A204.1 (cell line): Measurements from ENCODE around the gene ZMYND15.
"Not testable (repeated sequence)": the region's sequence is repeated elsewhere in the genome, so short reads cannot be mapped to it uniquely, and the experiment has no call there.

Experiments
- FAIRE-seq: peaks from 2 replicates; lab custom pipeline; 2012; peaks lifted over from hg19 to GRCh38; lab: Jason Lieb, UNC

Gene ZMYND15, protein sequence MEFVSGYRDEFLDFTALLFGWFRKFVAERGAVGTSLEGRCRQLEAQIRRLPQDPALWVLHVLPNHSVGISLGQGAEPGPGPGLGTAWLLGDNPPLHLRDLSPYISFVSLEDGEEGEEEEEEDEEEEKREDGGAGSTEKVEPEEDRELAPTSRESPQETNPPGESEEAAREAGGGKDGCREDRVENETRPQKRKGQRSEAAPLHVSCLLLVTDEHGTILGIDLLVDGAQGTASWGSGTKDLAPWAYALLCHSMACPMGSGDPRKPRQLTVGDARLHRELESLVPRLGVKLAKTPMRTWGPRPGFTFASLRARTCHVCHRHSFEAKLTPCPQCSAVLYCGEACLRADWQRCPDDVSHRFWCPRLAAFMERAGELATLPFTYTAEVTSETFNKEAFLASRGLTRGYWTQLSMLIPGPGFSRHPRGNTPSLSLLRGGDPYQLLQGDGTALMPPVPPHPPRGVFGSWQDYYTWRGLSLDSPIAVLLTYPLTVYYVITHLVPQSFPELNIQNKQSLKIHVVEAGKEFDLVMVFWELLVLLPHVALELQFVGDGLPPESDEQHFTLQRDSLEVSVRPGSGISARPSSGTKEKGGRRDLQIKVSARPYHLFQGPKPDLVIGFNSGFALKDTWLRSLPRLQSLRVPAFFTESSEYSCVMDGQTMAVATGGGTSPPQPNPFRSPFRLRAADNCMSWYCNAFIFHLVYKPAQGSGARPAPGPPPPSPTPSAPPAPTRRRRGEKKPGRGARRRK

DNA sequence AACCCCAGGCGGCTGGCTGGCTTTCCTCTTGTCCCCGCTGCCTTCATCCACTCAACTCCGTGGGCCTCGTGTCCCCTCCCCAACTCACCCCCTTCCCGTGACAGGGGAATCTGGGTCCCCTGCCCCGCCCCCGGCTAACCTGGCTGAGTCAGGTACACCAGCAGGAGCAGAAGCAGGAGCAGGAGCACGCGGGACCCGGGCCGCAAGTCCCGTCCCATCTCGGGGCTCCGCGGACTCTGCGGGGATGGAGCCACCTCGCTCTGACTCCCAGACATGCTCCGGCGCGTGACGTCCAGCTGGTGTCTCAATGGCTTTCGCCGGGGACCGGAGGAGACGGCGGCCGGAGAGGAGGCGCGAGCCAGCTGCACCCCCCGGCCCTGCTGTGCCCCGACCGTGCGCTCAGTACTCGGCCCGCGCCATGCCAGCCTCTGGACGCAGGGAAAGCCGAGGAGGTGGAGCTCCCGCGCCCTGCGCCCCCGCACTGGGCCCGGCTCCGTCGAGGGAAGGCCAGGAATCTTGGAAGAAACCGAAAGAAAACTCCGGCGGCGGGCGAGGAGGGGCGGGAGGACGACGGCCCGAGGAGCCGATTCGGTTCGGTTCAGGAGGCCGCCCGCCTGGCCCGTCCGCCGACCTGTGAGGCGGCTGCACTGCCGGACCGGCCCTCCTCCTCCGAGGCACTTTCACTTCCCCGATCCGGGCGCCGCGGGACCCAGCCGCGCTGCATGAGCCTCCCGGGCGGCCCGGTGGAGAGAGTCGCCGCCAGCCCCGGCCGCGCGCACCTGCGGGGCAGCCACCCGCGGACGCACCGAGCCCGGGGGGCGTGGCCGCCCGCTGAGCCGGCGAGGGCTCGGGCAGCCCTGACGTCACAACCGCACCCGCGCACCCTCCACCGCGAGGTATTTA is at the start of gene ZMYND15, which contains the start of gene CXCL16:
Gene ZMYND15, plus strand, starts transcription at position 712 of the 903 bp plus-strand sequence. CDS start 716 bp downstream, outside the sequence.
Gene CXCL16, minus strand, starts transcription at position 807 of the 903 bp plus-strand sequence. Its CDS starts 589 bp downstream, at position 218.
- FAIRE-seq, result no peak

DNA sequence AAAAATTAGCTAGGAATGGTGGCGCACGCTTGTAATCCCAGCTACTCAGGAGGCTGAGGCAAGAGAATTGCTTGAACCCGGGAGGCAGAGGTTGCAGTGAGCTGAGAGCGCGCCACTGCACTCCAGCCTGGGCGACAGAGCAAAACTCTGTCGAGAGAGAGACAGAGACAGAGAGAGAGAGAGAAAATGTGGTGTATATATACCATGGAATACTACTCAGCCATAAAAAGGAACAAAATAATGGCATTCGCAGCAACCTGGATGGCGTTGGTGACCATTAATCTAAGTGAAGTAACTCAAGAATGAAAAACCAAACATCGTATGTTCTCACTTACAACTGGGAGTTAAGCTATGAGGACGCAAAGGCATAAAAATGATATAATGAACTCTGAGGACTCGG is 49.8 kb upstream of the ZMYND15 start:
- FAIRE-seq, result not testable (repeated sequence)

DNA sequence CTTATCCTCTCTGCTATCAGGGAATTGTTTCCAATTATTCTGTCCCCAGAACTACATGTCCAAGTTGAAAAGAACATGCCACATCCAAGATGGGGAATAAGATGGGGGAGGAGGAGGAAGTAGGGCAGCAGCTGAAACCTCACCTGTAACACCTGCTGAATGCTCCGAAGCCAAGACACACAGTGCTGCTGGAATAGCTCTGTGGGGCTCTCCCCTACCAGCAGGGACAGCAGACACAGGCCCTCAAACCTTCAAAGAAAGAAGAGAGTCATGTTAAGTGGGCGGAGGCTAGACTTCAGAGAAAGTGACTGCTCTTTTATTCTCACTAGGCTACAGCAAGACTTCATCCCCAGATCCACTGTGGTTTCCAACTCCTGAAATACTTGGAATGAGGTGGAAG is 48.9 kb upstream of the ZMYND15 start:
- FAIRE-seq, result no peak

DNA sequence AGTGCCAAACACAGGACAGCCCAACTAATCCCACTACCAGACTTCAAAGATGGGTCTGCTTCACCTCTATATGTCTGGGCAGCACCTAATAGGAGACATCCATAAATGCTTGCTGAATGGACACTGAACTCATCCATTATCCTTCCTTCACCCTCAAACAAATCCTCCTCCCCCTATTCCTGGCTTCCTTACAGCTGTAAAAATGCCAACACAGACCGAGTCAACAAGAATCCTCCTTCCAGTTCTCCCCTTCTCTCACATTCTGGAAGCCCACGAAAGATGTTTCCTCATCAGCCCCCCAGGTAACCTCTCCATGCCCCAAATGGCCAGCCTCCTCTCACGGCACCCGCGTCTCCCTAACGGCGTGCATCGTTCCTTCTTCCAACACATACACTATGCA is 47.9 kb upstream of the ZMYND15 start:
- FAIRE-seq, result no peak

DNA sequence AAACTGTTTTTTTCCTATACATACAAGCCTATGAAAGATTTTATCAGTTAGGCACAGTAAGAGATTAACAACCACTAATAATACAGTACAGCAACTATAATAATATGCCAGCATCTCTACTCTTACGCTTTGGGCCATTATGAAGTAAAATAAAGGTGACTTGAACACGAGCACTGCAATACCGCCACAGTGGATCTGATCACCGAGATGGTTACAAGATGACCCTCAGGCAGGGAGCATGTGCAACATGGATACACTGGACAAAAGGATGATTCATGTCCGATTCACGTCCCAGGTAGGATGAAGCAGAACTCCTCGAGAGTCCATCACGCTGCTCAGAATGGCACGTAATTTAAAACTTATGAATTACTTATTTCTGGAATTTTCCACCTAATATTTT is 46.2 kb upstream of the ZMYND15 start:
- FAIRE-seq, result no peak

DNA sequence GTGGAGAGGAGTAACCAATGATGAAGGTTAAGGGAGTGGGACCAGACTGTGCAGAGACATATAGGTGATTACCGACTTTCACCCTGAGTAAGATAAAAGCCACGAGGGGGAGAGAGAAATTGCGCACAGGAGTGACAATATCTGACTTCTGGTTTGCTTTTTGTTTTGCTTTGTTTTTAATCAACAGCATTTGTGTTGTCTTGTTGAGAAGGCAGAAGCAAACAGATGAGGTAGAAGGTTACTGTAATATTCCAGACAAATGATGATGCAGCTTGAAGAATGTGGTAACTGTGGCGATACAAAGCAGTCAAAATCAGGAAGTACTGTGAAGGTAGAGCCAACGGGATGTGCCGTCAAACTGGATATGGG is 43.2 kb upstream of the ZMYND15 start:
- no peak for FAIRE-seq

DNA sequence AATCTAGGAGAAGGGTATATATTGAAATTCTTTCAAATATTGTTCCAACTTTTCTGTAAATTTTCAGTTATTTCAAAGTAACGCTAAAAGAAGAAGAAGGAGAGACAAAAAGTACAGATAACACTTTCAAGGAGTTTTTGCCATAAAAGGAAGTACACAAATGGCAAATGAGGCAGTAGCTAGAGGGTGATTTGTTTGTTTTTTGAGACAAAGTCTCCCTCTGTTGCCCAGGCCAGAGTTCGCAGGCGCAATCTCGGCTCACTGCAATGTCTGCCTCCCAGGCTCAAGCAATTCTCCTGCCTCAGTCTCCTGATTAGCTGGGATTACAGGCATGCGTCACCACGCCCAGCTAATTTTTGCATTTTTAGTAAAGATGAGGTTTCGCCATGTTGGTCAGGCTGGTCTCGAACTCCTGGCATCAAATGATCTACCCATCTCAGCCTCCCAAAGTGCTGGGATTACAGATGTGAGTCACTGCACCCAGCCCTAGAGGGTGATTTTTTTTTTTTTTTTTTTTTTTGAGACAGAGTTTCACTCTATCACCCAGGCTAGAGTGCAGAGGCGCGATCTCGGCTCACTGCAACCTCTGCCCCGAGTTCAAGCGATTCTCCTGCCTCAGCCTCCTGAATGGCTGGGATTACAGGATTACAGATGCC is 40.1 kb upstream of the ZMYND15 start:
- not testable (repeated sequence) for FAIRE-seq

DNA sequence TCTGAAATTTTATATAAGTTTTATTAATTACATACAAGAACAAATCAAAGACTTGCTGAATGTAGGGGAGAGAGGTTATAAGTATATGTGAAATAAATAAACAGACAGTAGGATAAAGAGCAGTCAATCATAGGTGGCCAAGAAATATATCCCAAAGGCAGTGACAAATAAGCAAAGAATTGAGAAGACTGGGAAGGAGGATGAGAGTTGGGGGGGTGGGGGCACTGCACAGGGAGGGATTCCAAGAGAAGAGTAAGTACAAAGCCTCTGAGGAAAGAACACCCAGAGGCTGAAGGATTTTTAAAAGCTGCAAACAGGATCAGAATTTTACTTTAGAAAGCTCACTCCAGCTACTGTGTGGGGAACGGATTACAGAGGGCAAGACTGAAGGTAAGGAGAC is 38.5 kb upstream of the ZMYND15 start:
- FAIRE-seq, result no peak

DNA sequence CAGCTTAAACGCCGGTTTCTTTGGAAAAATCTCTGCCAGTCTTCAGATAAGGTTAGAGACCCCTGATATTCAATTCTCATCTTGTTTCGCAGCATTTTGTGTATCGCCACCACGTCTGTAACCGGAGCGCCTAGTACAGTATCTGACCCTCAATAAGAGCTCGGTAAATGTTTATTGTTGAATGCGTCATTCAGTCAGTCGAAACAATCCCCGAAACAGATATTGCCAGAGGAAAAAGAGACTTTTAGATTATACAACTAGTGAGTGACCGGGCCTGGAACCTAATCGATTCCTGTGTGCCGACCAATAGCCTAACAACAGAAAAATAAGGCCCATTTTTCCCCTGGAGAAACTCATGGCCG is 36.3 kb upstream of the ZMYND15 start:
- no peak for FAIRE-seq

DNA sequence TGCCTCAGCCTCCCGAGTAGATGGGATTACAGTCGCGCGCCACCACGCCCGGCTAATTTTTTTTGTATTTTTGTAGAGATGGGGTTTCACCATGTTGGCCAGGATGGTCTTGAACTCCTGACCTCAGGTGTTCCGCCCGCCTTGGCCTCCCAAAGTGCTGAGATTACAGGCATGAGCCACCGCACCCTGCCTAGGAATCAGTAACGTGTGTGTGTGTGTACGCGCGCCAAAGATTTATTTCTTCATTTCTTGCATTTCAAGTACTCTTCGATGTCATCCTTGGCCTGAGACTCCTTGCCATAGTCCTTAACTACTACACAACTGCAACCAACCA is 35.1 kb upstream of the ZMYND15 start:
- not testable (repeated sequence) for FAIRE-seq

DNA sequence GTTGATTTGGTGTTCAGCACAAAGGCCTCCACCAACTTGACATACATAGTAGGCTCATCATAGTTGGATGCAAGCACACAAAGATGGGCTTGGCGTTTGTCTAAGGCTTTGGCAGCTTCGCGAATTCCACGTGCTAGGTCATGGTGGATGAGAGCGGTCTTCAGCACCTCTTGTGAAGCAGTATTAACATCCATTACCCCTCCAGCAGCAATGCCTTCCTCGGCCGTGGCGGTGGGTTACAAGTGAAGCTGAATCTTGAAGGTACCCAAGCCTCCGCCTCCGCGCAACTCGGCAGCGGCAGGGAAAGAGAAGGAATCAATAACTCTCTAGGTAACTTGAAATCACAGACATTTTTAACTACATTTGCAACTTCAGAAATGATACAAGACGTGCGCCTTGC is 34.6 kb upstream of the ZMYND15 start:
- FAIRE-seq, result no peak

DNA sequence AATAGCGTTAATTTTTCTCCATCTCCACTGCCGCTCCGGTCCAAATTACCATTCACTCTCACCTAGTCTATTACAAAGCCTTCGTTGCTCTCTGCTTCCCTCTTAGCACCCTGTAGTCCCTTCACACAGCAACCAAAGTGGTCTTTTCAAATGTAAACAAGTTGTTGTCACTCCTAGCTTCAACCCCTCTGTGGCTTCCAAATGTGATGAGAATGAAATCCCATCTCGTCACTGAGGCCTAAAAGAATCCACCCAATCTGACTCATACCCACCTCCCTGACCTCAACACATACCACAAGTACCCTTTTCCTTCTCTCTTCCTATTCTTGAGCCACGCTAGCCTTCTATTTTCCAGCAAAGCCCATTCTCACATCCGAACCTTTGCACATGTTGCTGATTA is 33.5 kb upstream of the ZMYND15 start:
- no peak for FAIRE-seq

DNA sequence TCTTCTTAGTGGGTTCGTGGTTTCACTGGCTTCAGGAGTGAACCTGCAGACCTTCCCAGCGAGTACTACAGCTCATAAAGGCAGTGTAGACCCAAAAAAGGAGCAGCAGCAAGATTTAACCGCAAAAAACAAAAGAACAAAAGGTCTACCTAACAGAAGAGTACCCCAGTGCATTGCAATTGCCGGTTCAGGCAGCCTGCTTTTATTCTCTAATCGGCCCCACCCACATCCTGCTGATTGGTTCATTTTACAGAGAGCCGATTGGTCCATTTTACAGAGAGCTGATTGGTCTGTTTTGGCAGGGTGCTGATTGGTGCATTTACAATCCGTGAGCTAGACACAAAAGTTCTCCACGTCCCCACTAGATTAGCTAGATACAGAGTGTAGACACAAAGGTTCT is 31.2 kb upstream of the ZMYND15 start:
- no peak for FAIRE-seq

DNA sequence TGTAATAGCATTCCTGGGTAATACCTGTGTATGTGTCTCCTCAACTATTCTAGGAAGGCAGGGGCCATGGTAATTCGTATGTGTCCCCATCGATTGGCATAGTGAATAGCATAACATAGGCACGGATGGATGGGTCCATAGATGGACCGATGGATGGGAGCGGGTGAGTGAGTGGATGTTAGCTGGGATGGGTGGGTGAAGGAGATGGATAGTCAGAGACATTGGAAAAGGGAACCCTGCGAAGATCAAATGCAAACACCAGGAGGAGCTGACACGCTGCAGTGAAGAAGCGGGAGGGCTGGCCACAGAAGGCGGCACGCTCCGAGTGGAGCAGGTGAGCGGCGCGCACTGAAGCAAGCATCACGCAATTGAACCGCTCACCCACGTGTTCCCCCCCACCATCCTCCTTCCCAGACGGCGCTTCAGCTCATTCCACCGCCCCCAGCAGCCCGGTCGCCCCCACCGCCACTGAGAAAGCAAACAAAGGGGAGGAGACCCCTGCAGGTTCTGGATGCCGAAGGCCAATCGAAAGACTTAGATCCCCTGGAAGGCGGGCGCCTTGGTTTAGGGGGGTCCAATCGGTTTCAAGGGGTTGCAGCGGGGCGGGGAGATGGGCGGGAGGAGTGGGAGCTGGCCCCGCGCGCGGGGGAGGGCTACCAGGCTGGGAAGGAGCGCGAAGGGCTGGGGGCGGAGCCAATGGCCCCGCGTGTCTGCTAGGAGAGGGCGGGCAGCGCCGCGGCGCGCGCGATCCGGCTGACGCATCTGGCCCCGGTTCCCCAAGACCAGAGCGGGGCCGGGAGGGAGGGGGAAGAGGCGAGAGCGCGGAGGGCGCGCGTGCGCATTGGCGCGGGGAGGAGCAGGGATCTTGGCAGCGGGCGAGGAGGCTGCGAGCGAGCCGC is 29.6 kb upstream of the ZMYND15 start, which contains the start of gene ARRB2:
Gene ARRB2, plus strand, starts transcription at position 839 of the 899 bp plus-strand sequence. CDS start 90 bp downstream, outside the sequence.
- peak; percentile 91 for FAIRE-seq

DNA sequence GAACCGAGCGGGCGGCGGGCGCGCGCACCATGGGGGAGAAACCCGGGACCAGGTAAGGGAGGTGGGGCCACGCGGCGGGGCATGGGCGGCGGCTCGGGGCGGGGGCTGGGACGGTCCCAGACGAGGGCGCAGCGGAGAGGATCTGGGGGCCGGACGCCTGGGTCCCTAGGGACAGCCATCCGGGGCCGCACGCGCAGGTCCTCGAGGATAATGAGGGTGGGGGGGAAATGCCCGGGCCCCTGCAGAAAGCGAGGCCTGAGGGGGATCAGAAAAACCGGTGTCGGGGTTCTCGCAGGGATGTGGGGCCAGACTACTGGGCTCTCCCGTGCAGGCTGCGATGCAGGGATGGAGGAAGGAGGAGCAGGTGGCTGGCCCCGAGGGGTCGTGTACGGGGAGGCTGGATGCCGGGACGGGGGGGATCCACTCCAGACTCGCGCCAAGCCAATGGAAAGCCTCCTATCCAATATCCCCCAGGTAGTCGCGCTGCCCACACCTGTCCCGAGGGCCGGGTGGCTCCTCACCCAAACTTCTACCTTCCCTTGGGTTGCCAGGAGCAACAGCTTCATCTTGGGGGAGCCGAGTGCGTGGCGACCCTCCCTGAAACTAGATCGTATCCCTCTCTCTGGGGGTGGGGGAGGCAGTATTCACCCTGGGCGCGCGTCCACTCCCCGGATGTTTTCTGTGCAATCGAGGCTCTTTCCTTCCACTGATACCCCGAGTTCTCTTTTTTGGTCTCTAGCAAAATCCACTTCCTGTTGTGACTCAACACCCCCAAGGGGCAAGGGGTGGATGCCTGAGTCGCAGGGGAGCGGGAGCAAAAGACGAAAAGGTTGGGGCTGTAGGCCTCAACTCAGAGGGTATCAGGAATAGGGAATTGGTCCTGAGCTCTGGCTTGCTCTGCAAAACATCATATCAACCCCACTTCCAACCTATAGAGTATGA is 28.7 kb upstream of the ZMYND15 start:
- FAIRE-seq, result no peak

DNA sequence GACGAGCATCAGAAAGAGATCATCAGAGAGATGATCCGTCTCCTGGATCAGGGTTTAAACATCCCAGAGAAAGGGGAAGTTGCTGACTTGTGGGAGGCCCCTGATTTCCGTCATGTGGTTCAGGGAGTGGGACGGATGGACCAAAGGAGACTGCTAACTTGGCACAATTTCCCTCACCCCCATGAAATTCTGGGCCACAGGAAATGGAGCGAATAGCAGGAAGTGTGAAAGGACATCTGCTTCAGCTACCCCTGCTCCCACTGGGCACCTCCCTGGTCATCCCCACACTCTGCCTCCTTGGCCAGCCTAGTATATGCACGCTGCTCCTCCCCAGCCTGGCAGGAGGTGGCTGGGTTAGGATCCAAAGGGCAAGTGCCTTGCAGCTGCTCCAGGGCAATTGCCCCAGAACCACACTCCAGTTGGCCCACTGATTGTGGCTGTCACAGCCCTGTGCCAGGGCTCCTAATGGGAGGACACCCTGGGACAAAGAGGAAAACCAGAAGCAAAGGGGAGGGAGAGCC is 27.9 kb upstream of the ZMYND15 start:
- FAIRE-seq, result no peak

DNA sequence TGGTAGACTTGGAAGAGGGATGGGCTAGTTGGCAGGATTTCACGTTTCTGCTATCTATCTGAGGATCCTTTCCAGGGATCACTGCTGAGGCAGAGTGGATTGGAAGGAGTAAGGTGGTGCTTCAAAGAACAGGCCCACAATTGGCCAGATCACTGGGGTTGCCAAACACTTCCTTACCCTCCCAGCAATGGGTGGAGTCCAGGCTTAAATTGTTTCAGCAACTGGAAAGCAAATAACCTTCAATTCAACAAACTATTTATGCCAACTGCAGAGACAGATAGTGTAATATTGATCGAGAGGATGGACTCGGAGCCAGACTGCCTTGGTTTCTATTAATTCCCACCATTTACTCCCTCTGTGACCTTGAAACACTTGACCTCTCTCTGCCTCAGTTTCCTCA is 27.1 kb upstream of the ZMYND15 start:
- no peak for FAIRE-seq

DNA sequence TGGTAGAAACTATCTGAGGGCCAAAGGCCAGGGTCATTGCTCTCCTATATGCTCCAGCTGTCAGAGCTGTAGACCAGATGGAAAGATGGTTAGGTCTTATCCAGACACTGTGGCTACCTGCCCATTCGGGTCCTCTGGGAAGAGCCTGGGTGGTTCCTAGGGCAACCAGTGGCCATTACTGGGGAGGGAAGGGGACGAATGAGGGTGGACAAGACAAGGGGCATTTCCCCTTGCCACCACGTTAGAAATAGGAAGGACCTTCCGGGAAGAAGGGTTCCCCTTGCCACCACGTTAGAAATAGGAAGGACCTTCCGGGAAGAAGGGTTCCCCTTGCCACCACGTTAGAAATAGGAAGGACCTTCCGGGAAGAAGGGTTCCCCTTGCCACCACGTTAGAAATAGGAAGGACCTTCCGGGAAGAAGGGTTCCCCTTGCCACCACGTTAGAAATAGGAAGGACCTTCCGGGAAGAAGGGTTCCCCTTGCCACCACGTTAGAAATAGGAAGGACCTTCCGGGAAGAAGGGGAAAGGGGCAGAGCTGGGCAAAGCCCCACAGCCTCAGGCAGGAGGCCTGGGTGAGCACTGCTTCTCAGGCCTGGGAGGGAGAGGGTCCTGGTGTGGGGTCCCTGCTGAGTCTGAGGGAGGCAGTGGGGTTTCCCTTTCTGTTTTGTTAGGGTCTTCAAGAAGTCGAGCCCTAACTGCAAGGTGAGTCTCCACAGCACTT is 25.1 kb upstream of the ZMYND15 start:
- not testable (repeated sequence) for FAIRE-seq
